H1 (cell line): ENCODE results near the gene IMPDH1. TPM values are rescaled to one million over a fixed set of nuclear protein-coding genes. Genes with fewer than 3 reads are reported as not detected.

Source experiments
- ATF2 ChIP-seq: IDR thresholded peaks from 2 replicates; pipeline ENCODE4 v1.6.1; 2012; ENCODE audit warnings: low read length, inconsistent platforms
- ATF3 ChIP-seq: IDR thresholded peaks from 2 replicates; pipeline ENCODE4 v1.6.1; 2011; ENCODE audit warnings: low read depth, mild to moderate bottlenecking, low read length; ENCODE audit not compliant: insufficient read depth
- CEBPB ChIP-seq: IDR thresholded peaks from 2 replicates; pipeline ENCODE4 v1.6.1; 2012; ENCODE audit warnings: low read depth, low read length
- CREB1 ChIP-seq: IDR thresholded peaks from 2 replicates; pipeline ENCODE4 v1.6.1; 2012; ENCODE audit warnings: inconsistent platforms
- CTCF ChIP-seq, 3 experiments: IDR thresholded peaks; 1 replicate in 2 of 3; 2 replicates in 1 of 3; pipeline versions ENCODE4 v1.5.1 to v1.6.1; 2011; ENCODE audit warnings: low read length in 3 of 3, mild to moderate bottlenecking in 3 of 3, inconsistent platforms in 2 of 3, low read depth in 1 of 3, moderate library complexity in 1 of 3; ENCODE audit not compliant: insufficient read depth in 1 of 3; ENCODE audit errors: control extremely low read depth in 1 of 3
- EZH2 ChIP-seq: fragments of 200-600 bp; sonication (generic); IDR thresholded peaks from 2 replicates; pipeline ENCODE4 v1.7.1; 2012; ENCODE audit warnings: low read depth, mild to moderate bottlenecking, moderate library complexity, low read length, inconsistent platforms; ENCODE audit not compliant: severe bottlenecking
- GTF2F1 ChIP-seq: IDR thresholded peaks from 2 replicates; pipeline ENCODE4 v1.6.1; 2012; ENCODE audit warnings: low read depth, low read length, improper control_type of control experiment, borderline replicate concordance
- JUND ChIP-seq: IDR thresholded peaks from 2 replicates; pipeline ENCODE4 v1.6.1; 2011; ENCODE audit warnings: mild to moderate bottlenecking, improper control_type of control experiment, low read length
- KDM1A ChIP-seq: fragments of 200-600, 300-600 bp; sonication (generic); IDR thresholded peaks from 2 replicates; pipeline ENCODE4 v1.7.1; 2016; ENCODE audit warnings: mild to moderate bottlenecking, low read length, borderline replicate concordance
- MAFK ChIP-seq: IDR thresholded peaks from 2 replicates; pipeline ENCODE4 v1.6.1; 2012; ENCODE audit warnings: low read depth, mild to moderate bottlenecking, improper control_type of control experiment, low read length
- NRF1 ChIP-seq: IDR thresholded peaks from 2 replicates; pipeline ENCODE4 v1.6.1; 2011; ENCODE audit warnings: mild to moderate bottlenecking, low read depth, low read length, improper control_type of control experiment
- RFX5 ChIP-seq: IDR thresholded peaks from 2 replicates; pipeline ENCODE4 v1.6.1; 2011; ENCODE audit warnings: low read depth, low read length, improper control_type of control experiment, borderline replicate concordance
- SIRT6 ChIP-seq: IDR thresholded peaks from one replicate; pipeline ENCODE4 v1.7.1; 2012; ENCODE audit warnings: low read length, inconsistent platforms
- SP1 ChIP-seq: IDR thresholded peaks from 2 replicates; pipeline ENCODE4 v1.6.1; 2011; ENCODE audit warnings: low read depth, low read length
- SRF ChIP-seq: IDR thresholded peaks from 2 replicates; pipeline ENCODE4 v1.6.1; 2011; ENCODE audit warnings: mild to moderate bottlenecking, low read depth, low read length, moderate library complexity
- SUZ12 ChIP-seq: fragments of 200-600 bp; sonication (generic); IDR thresholded peaks from 2 replicates; pipeline ENCODE4 v1.6.1; 2012; ENCODE audit warnings: mild to moderate bottlenecking, inconsistent platforms, low read length, moderate library complexity, mixed read lengths
- TAF1 ChIP-seq: IDR thresholded peaks from 2 replicates; pipeline ENCODE4 v1.6.1; 2011; ENCODE audit warnings: mild to moderate bottlenecking, low read depth, low read length
- TAF7 ChIP-seq: optimal IDR thresholded peaks from 2 replicates; pipeline ENCODE3; 2011; ENCODE audit warnings: low read depth, mild to moderate bottlenecking, inconsistent platforms, low read length, moderate library complexity, borderline replicate concordance
- YY1 ChIP-seq: IDR thresholded peaks from 2 replicates; pipeline ENCODE4 v1.6.1; 2011; ENCODE audit warnings: low read depth, mild to moderate bottlenecking, low read length
- polyA plus RNA-seq, 7 experiments: library from polyadenylated mRNA; depleted of rRNA in 3 of 7; stranded (reverse) in 5 of 7; unstranded in 2 of 7; fragments of >200 nt in 5 of 7; fragments of 200-250 nt in 2 of 7; gene quantifications; 1 replicate in 5 of 7; 2 replicates in 1 of 7; 4 replicates in 1 of 7; pipeline versions ENCODE4 v1.2.1 to v1.2.3, GENCODE V29; 2011 to 2013; ENCODE audit warnings: missing spikeins in 2 of 7, mixed read lengths in 2 of 7
- total RNA-seq: library from RNA; stranded (reverse); fragmentation: NEBNext Ultra II Directional; extraction: Animal tissue kit (Norgen Biotek cat#: 25700); gene quantifications from 2 replicates; pipeline ENCODE4 v1.2.1, GENCODE V29; 2021

Gene IMPDH1
- total and polyA plus RNA-seq, 2 of the 8 experiments (the other 6 are each of a cell fraction or from before 2014, with no cell fraction given) = 45.8 TPM

DNA sequence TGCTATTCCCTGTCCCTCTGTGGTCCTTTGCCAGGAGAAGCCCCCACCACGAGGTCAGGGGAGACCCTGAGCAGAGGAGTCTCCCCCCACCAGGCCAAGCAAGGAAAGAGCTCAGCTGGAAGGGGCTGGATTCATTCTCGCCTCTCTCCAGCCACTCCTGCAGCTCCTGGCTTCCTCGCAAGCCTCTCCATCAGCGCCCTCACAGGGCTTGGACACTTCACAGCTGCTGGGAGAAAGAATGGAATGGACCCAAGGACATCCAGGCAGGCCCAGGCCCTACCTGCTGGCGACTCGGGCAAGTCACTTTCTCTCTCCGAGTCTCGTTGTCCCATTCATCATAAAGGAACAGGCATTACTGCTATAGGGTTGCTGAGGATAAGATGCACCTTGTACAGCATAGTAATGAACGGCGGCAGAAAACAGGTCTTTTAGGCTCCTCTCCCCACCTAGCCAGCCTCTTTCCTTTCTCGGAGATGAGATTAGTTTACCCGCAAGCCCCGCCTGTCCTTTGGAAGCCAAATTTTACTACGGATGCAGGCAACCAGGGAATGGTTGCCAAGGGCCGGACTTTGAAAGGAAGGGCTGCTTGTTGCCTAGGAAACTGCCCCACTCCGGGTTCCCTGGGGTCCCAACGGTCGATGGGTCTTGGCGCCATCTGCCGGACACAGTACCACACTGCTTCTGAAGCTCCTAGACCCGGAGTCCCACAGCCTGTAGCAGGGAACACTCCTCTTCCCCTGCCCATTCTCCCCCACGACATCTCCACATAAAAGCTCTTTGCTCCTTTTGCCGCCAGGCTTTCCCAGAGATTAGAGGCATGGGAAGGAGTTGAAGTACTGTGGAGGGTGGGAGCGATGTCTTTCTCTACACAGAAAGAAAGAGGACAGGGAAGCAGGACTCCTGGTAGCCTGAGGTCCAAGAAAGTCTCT, 22.3 kb downstream of the IMPDH1 start (continued):
- 0 out of 2 replicates have a peak, but pooled peaks have one; percentile 28 for TF ChIP-seq ATF2
- TF ChIP-seq JUND = no peak
- TF ChIP-seq CREB1 = 0 out of 2 replicates have a peak, but pooled peaks have one; percentile 35
- TF ChIP-seq RFX5 = peak; percentile 80; the same call in 1 of the 2 replicates
- TF ChIP-seq YY1 = no peak
- TF ChIP-seq KDM1A = no peak
- peak; percentile 84 to 95 (median 93) for TF ChIP-seq CTCF (IDR thresholded peaks at IDR 0.05; ENCODE audit: control extremely low read depth in 1 of 3, insufficient read depth in 1 of 3, low read depth in 1 of 3, low read length in 3 of 3)
- TF ChIP-seq MAFK = no peak
- TF ChIP-seq ATF3 = no peak
- TF ChIP-seq GTF2F1 = no peak
- no peak for TF ChIP-seq NRF1
- no peak for TF ChIP-seq TAF1
- TF ChIP-seq CEBPB = no peak
- TF ChIP-seq TAF7 = no peak
- no peak for TF ChIP-seq SIRT6
- TF ChIP-seq SRF = no peak
- TF ChIP-seq EZH2 = no peak
- TF ChIP-seq SP1 = no peak
- no peak for TF ChIP-seq SUZ12
